ENCODE results near the gene PDP2. TPM values are rescaled to one million over a fixed set of nuclear protein-coding genes. Genes with fewer than 3 reads are reported as not detected.

The PDP2 gene
- total RNA-seq, 2 experiments from 2014 or later = 3.3 to 5.9 TPM

DNA sequence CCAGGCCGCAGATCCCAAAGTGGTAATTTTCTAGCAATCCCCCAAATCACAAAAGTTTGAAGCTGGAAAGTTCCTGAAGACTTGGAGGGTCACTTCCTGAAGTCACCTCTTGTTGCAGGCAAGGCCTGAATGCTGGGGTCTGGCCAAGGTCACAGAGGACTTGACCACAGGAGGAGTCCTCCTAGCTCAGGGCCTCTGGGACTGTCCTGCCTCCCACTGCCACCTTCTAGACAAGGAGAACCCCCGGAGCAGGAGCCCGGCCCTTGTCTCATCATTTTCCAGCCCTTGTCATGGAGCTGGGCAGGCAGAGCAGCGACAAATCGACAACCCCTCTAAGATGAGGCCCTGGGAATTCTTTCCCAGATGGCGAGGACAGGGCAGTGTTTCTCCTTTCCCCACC lies 38.0 kb downstream of the PDP2 start:
- no peak for ATAC-seq (ENCODE audit: poor library complexity)
- H3K36me3 Mint-ChIP-seq (ENCODE audit: low read depth) = no peaks in the 10 kb centered on the region
- H3K27ac Mint-ChIP-seq = no peak overlapping the region
- Histone ChIP-seq H3K4me3 (ENCODE audit: low read length) (no peak overlapping the region), H3K9me3 (ENCODE audit: control insufficient read depth in 1 of 2, insufficient read depth in 1 of 2, low read length in 2 of 2) (peaks cover 0 to 9% of the 10 kb centered on the region in 2 experiments), H3K27me3 (ENCODE audit: control insufficient read depth in 1 of 2, insufficient read depth in 2 of 2, low read length in 2 of 2) (peaks cover 7 to 17% of the 10 kb centered on the region in 2 experiments), H3K36me3 (ENCODE audit: insufficient read depth, low read length) (no peaks in the 10 kb centered on the region), H3K4me1 (ENCODE audit: insufficient read depth, low read length) (no peaks in the 10 kb centered on the region), H3K27ac (ENCODE audit: low read depth in 1 of 2, low read length in 2 of 2) (no peak overlapping the region)
- H3K4me3 Mint-ChIP-seq = no peak overlapping the region
- POLR2A ChIA-PET = no interaction called here
- CTCF ChIA-PET = no interaction called here
- no peak for DNase-seq
- no peaks in the 10 kb centered on the region for H3K9me3 Mint-ChIP-seq
- intact Hi-C loops (cut with DNase I, micrococcal nuclease) = no loop called here
- no peak for TF ChIP-seq CTCF (IDR thresholded peaks at IDR 0.05)
- H3K4me1 Mint-ChIP-seq (ENCODE audit: low read depth) = no peaks in the 10 kb centered on the region
- peaks cover 19% of the 10 kb centered on the region for H3K27me3 Mint-ChIP-seq

DNA sequence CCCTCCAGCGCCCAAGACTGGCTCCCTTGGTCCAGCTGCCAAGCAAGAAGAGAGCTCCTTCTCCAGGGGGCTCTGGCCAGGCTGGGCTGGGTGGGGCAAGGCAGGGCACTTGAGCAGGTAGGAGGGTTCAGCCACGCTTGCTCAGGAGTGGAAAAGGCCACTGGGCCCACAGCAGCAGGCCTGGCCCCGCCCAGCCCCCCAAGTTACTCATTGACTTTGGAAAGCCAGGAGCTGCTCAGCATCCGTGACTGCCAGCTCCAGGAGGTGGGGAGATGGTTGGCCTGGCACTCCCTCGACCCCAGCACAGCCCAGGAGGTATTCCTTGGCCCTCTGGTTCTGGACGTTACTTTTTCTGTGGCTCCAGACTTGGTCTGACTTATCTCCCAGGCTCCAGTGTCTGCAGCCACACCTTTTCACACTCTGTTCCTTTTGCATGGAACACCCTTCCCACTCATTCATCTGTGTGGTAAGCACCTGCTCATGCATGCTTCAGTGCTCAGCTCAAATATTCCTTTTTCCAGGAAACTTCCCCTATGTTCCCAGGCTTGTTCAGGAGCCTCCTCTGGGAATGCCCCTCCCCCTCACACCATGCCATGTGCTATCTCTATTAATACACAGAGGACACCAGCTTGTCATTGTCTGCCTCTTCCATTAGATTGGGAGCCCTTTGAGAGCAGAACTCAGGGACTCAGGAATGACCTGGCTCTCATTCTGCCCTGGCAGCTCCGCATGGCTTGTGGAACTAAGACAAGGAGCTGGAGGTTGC lies 38.7 kb downstream of the PDP2 start, which contains the start of gene CDH16:
Gene CDH16 (minus strand): TSS at position 83 of the 766 bp plus-strand sequence. CDS start 820 bp downstream, outside the sequence.
- H3K4me1 Mint-ChIP-seq (ENCODE audit: low read depth) = no peaks in the 10 kb centered on the region
- intact Hi-C loops (cut with DNase I, micrococcal nuclease) = no loop called here
- H3K36me3 Mint-ChIP-seq (ENCODE audit: low read depth) = no peaks in the 10 kb centered on the region
- no peak for DNase-seq
- POLR2A ChIA-PET = interaction anchor here (0.6 kb wide), 1 partner anchor 45 kb away, joined by 4 read pairs; no protein-coding TSS in a partner anchor
- no peaks in the 10 kb centered on the region for H3K9me3 Mint-ChIP-seq
- H3K4me3 Mint-ChIP-seq = no peak within 1 kb of the TSS
- peaks cover 4% of the 10 kb centered on the region for H3K4me1 ChIP-seq (ENCODE audit: insufficient read depth, low read length)
- peaks cover 0 to 11% of the 10 kb centered on the region in 2 experiments for H3K9me3 ChIP-seq (ENCODE audit: control insufficient read depth in 1 of 2, insufficient read depth in 1 of 2, low read length in 2 of 2)
- H3K27ac Mint-ChIP-seq = no peak within 1 kb of the TSS
- H3K27ac ChIP-seq (ENCODE audit: low read depth in 1 of 2, low read length in 2 of 2) = no peak within 1 kb of the TSS
- H3K27me3 ChIP-seq (ENCODE audit: control insufficient read depth in 1 of 2, insufficient read depth in 2 of 2, low read length in 2 of 2) = peaks cover 13 to 22% of the 10 kb centered on the region in 2 experiments
- no peak for TF ChIP-seq CTCF (IDR thresholded peaks at IDR 0.05)
- CTCF ChIA-PET = no interaction called here
- ATAC-seq (ENCODE audit: poor library complexity) = no peak
- H3K4me3 ChIP-seq (ENCODE audit: low read length) = no peak within 1 kb of the TSS
- no peaks in the 10 kb centered on the region for H3K36me3 ChIP-seq (ENCODE audit: insufficient read depth, low read length)
- peaks cover 25% of the 10 kb centered on the region for H3K27me3 Mint-ChIP-seq

GRCh38 chr16:66919569-66920298 lies 39.4 kb downstream of the PDP2 start:
- Histone ChIP-seq H3K27me3 (ENCODE audit: control insufficient read depth in 1 of 2, insufficient read depth in 2 of 2, low read length in 2 of 2) (peaks cover 18 to 29% of the 10 kb centered on the region in 2 experiments), H3K9me3 (ENCODE audit: control insufficient read depth in 1 of 2, insufficient read depth in 1 of 2, low read length in 2 of 2) (peaks cover 0 to 11% of the 10 kb centered on the region in 2 experiments), H3K4me3 (ENCODE audit: low read length) (no peak overlapping the region), H3K4me1 (ENCODE audit: insufficient read depth, low read length) (peaks cover 7% of the 10 kb centered on the region), H3K36me3 (ENCODE audit: insufficient read depth, low read length) (no peaks in the 10 kb centered on the region), H3K27ac (ENCODE audit: low read depth in 1 of 2, low read length in 2 of 2) (no peak overlapping the region)
- Mint-ChIP-seq H3K36me3 (ENCODE audit: low read depth) (no peaks in the 10 kb centered on the region), H3K4me1 (ENCODE audit: low read depth) (no peaks in the 10 kb centered on the region), H3K27ac (no peak overlapping the region), H3K27me3 (peaks cover 32% of the 10 kb centered on the region), H3K9me3 (no peaks in the 10 kb centered on the region), H3K4me3 (no peak overlapping the region)
- no peak for DNase-seq
- ATAC-seq (ENCODE audit: poor library complexity) = no peak
- intact Hi-C loops (cut with DNase I, micrococcal nuclease) = no loop called here
- CTCF ChIA-PET = no interaction called here
- POLR2A ChIA-PET = interaction anchor here (0.6 kb wide), 1 partner anchor 45 kb away, joined by 4 read pairs; no protein-coding TSS in a partner anchor
- no peak for TF ChIP-seq CTCF (IDR thresholded peaks at IDR 0.05)

All from CD4-positive, alpha-beta T cell (primary cell).